NCI-H146 (cell line): Measurements from ENCODE around the gene CCT6A.
A peak's percentile ranks its signal among the peaks of the same experiment; 100 is the strongest.
"Not testable (repeated sequence)": the region's sequence is repeated elsewhere in the genome, so short reads cannot be mapped to it uniquely, and the experiment has no call there.

Experiments used
- DNase-seq: peaks from one replicate; lab custom pipeline; 2025; lab: John Stamatoyannopoulos, UW

The CCT6A gene

GRCh38 chr7:56051339-56052191, at the start of gene CCT6A, which contains the start of gene PSPH:
Gene CCT6A, plus strand, starts transcription at chr7:56051765. Its CDS starts 84 bp downstream, at chr7:56051849.
Gene PSPH, minus strand, starts transcription at chr7:56051444. Its CDS starts 30,232 bp downstream, at chr7:56021212.
- peak; percentile 99 for DNase-seq

DNA sequence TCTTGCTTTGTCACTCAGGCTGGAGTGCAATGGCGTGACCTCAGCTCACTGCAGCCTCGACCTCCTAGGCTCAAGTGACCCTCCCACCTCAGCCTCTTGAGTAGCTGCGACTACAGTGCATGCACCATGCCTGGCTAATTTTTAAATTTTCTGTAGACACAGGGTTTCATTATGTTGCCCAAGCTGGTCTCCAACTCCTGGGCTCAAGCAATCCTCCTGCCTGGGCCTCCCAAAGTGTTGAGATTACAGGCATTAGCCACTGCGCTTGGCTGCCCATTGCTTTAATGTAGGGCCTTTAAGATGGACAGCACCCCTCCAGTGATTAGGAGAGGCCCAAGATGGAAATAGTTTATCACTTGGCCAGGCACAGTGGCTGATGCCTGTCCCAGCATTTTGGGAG, 47.8 kb upstream of the CCT6A start:
- DNase-seq, result no peak

DNA sequence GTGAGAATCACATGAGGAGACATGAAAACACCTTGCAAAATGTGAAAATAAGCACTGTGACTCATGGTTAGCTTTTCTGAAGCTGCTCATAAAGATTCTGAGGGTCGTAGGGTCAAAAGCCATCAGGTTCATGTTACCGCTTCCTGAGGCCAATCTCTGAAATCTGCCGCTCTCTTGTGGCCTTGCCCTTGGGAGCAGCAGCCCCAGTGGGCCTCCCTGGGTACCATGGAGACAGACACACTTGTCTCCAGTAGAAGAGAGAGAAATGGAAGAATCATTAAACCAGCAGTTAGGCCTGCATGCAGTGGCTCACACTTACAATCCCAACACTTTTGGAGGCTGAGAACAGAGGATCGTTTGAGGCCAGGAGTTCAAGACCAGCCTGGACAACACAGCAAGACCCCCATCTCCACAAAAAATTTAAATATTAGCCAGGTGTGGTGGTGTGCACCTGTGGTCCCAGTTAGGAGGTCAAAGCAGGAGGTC, 44.4 kb upstream of the CCT6A start:
- DNase-seq, result peak; percentile 45

- no peak for DNase-seq
These were observed 43.7 kb upstream of the CCT6A start for GRCh38 chr7:56007891-56008290.

GRCh38 chr7:56009695-56010094, 41.9 kb upstream of the CCT6A start:
- peak; percentile 95 for DNase-seq

GRCh38 chr7:56017015-56017414, 34.5 kb upstream of the CCT6A start:
- not testable (repeated sequence) for DNase-seq

DNA sequence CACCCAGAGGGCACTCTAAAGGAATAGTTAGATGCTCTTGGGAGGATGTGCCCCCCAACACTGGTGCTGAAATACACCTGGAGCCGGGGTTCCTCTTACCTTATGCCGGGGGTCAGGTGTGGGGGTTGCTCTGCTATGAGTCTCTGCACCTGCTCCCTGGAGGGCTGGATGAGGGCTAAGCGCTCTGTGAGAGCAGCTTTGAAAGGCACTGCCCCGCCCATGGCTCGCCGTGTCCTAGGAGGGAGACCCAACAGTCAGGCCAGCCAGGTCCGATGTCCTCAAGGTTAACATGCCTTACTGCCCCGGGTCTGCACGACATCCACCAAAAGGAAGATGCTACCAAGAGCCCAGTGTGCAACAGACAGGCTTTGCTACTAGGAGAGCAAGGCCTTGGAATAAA, 32.1 kb upstream of the CCT6A start:
- DNase-seq, result no peak

DNA sequence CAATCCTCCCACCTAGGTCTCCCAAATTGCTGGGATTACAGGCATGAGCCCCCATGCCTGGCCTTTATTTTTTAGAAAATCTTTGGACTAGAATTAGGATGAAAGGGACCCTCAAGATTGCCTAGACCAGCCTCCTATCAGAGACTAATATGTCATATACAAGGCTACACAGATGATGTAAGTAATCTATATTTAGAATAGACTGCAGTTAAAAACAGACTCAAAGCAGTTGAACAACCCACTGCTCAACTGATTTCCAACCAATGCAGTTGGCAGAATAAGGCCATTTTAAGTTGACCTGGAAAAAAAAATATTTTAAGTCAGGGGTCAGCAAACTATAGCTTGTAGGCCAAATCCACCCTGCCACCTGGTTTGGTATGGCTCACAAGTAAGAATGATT, 28.1 kb upstream of the CCT6A start:
- no peak for DNase-seq

GRCh38 chr7:56026538-56026937, 25.0 kb upstream of the CCT6A start:
- DNase-seq, result peak; percentile 31

DNA sequence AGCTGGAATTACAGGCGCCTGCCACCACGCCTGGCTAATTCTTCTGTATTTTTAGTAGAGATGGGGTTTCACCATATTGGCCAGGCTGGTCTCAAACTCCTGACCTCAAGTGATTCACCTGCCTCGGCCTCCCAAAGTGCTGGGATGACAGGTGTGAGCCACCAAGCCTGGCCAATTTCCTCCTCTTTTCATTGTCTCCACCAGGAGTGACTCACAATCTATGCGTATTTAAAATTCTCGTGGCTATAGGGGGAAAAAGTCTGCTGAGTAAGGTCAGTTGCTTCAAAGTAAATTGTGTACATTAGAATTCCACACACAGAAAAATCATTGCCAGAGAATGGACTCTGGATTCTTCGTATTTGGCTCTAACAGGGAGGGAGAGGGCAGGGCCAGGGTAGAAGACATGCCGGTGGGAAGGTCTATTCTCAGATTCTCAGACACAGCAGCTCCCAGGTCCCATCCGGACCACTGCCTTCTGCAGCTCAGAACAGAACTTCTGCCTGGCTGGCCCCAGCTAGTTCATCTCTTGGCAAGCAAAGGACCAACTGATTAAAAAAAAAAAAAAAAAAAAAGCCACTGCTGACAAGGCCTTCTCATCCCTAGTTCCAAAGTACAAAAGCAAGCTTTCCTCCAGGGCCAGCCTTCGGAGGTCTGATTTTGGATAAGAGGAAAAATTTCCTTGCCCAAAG, 22.5 kb upstream of the CCT6A start:
- DNase-seq, result no peak

DNA sequence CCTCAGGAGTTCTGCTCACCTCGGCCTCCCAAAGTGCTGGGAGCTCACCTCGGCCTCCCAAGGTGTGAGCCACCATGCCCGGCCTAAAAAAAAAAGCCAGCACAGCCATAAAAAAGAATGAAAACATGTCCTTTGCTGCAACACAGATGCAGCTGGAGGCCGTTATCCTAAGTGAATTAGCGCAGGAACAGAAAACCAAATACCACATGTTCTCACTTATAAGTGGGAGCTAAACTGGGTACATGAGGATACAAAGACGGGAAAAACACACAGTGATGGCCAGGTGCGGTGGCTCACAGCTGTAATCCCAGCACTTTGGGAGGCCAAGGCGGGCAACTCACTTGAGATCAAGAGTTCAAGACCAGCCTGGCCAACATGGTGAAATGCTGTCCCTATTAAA, 21.2 kb upstream of the CCT6A start:
- no peak for DNase-seq

- DNase-seq, result not testable (repeated sequence)
These were observed 20.0 kb upstream of the CCT6A start for GRCh38 chr7:56031556-56031955.

DNA sequence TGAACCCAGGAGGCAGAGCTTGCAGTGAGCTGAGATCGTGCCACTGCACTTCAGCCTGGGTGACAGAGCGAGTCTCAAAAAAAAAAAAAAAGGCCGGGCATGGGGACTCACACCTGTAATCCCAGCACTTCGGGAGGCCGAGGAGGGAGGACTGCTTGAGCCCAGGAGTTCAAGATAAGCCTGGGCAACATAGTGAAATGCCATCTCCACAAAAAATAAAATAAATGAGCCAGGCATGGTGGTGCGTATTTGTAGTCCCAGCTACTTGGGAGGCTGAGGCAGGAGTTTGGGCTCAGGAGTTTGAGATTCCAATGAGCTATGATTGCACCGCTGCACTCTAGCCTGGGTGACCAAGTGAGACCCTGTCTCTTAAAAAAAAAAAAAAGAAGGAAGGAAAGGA, 19.0 kb upstream of the CCT6A start:
- not testable (repeated sequence) for DNase-seq

- DNase-seq, result peak; percentile 94
These were observed 17.7 kb upstream of the CCT6A start for GRCh38 chr7:56033671-56034432.

DNA sequence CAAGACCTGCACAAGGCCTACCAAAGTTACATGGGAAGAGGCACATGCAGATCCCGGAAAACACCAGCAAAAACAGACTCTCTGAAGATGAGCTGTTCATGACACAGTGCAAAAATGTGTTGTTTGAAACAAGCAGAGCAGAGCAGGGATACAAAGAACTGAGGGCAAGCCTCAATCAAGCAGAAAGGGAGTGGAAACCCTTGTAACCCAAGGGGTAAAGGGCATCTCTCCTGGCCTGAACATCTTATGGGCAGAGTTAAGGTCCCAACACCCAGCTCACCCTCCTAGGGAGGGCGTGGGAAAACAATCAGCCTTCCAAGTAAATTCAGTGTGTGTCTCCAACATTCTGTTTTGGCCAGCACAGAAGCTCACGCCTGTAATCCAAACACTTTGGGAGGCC, 10.8 kb upstream of the CCT6A start:
- DNase-seq, result no peak

GRCh38 chr7:56045758-56046157, 5.8 kb upstream of the CCT6A start:
- not testable (repeated sequence) for DNase-seq

DNA sequence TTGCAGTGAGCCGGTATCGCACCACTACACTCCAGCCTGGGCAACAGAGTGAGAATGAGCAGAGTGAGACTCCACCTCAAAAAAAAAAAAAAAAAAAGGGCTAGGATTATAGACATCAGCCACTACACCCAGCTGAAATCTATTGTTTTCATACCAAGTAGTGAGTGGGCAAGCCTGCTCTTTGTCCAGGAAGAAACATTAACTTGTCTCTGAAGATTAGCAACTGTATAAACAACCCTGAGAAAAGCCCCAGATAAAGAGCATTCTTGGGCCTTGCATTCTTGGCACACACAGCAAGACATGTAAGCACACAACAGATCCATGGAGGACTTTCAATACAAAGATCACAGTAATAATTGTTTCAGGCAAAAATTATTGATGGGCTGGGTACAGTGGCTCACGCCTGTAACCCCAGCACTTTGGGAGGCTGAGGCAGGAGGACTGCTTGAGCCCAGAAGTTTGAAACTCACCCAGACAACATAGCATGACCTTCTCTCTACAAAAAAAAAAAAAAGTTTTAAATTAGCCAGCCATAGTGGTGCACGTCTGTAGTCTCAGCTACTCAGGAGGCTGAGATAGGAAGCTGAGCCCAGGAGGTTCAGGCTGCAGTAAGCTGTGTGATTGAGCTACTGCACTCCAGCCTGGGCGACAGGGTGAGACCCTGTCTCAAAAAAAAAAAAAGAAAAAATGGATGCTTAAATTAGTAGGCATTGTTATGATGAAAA, 4.7 kb upstream of the CCT6A start:
- DNase-seq, result no peak

- not testable (repeated sequence) for DNase-seq
These were observed 4.0 kb upstream of the CCT6A start for GRCh38 chr7:56047446-56048116.

DNA sequence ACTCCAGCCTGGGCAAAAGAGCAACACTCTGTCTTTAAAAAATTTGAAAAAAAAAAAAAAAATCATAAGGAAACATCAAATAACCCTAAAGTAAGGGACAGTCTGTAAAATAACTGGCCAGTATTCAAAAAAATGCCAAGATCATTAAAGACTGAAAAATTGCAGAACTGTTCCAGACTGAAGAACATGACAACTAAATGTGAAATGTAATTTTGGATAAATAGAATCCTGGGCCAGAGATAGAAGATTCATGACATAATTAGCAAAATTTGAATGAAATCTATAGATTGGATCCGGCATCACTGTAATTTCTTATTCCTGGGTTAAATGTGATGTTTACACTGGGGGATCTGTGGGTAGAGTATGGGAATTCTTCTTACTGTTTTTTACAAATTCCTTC, 3.3 kb upstream of the CCT6A start:
- no peak for DNase-seq

- peak; percentile 13 for DNase-seq
These were observed 2.8 kb upstream of the CCT6A start for GRCh38 chr7:56048763-56049162.

DNA sequence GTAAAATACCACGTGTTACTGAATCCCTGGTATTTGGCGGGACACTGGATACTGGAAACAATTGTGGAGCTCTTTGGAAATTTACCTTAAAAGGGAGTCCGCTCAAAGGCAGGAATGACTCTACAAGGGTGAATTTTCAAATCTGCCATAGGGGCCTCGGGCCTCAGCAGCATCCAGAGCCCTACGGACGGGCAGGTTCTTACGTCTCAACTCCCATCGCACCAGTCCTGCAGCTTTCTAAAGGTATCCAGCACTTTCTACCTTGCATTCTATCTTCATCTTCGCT, 569 bp upstream of the CCT6A start:
- DNase-seq, result no peak
